Measurements from ENCODE around the gene RPS13.
A peak's percentile ranks its signal among the peaks of the same experiment; 100 is the strongest.
"Not testable (repeated sequence)": the region's sequence is repeated elsewhere in the genome, so short reads cannot be mapped to it uniquely, and the experiment has no call there.

RPS13 gene

GRCh38 chr11:17077520-17078401 is at the start of gene RPS13:
Gene RPS13, minus strand, starts transcription at chr11:17077667. Its CDS starts 26 bp downstream, at chr11:17077641.
- H3K4me3 ChIP-seq (ENCODE audit: low read depth, low read length), result peak within 1 kb of the TSS; percentile 99

GRCh38 chr11:17121981-17122380 is 44.5 kb upstream of the RPS13 start:
- no peak overlapping the region for H3K4me3 ChIP-seq (ENCODE audit: low read depth, low read length)

GRCh38 chr11:17117262-17117661 is 39.8 kb upstream of the RPS13 start:
- H3K4me3 ChIP-seq (ENCODE audit: low read depth, low read length), result no peak overlapping the region

- no peak overlapping the region for H3K4me3 ChIP-seq (ENCODE audit: low read depth, low read length)
Observed at GRCh38 chr11:17116117-17116516, 38.6 kb upstream of the RPS13 start.

- H3K4me3 ChIP-seq (ENCODE audit: low read depth, low read length), result not testable (repeated sequence)
Observed at GRCh38 chr11:17107745-17108144, 30.3 kb upstream of the RPS13 start.

- not testable (repeated sequence) for H3K4me3 ChIP-seq (ENCODE audit: low read depth, low read length)
Observed at GRCh38 chr11:17105404-17106040, 28.1 kb upstream of the RPS13 start.

- H3K4me3 ChIP-seq (ENCODE audit: low read depth, low read length), result no peak overlapping the region
Observed at GRCh38 chr11:17102462-17102861, 25.0 kb upstream of the RPS13 start.

GRCh38 chr11:17098658-17099057 is 21.2 kb upstream of the RPS13 start:
- no peak overlapping the region for H3K4me3 ChIP-seq (ENCODE audit: low read depth, low read length)

- no peak overlapping the region for H3K4me3 ChIP-seq (ENCODE audit: low read depth, low read length)
Observed at GRCh38 chr11:17098038-17098437, 20.6 kb upstream of the RPS13 start.

- H3K4me3 ChIP-seq (ENCODE audit: low read depth, low read length), result not testable (repeated sequence)
Observed at GRCh38 chr11:17085976-17086375, 8.5 kb upstream of the RPS13 start.

- peak overlapping the region; percentile 99 for H3K4me3 ChIP-seq (ENCODE audit: low read depth, low read length)
Observed at GRCh38 chr11:17077240-17077519, 287 bp downstream of the RPS13 start.

GRCh38 chr11:17076517-17077239 is 789 bp downstream of the RPS13 start:
- H3K4me3 ChIP-seq (ENCODE audit: low read depth, low read length), result peak overlapping the region; percentile 99

GRCh38 chr11:17075506-17075905 is 2.0 kb downstream of the RPS13 start:
- no peak overlapping the region for H3K4me3 ChIP-seq (ENCODE audit: low read depth, low read length)

- H3K4me3 ChIP-seq (ENCODE audit: low read depth, low read length), result no peak overlapping the region
Observed at GRCh38 chr11:17073370-17074027, 4.0 kb downstream of the RPS13 start.

- H3K4me3 ChIP-seq (ENCODE audit: low read depth, low read length), result no peak overlapping the region
Observed at GRCh38 chr11:17067417-17067816, 10.1 kb downstream of the RPS13 start.

- no peak overlapping the region for H3K4me3 ChIP-seq (ENCODE audit: low read depth, low read length)
Observed at GRCh38 chr11:17066691-17067090, 10.8 kb downstream of the RPS13 start.

GRCh38 chr11:17063171-17064002 is 14.1 kb downstream of the RPS13 start:
- no peak overlapping the region for H3K4me3 ChIP-seq (ENCODE audit: low read depth, low read length)

GRCh38 chr11:17051146-17051545 is 26.3 kb downstream of the RPS13 start:
- not testable (repeated sequence) for H3K4me3 ChIP-seq (ENCODE audit: low read depth, low read length)

GRCh38 chr11:17048491-17048890 is 29.0 kb downstream of the RPS13 start:
- H3K4me3 ChIP-seq (ENCODE audit: low read depth, low read length), result not testable (repeated sequence)

GRCh38 chr11:17046690-17047089 is 30.8 kb downstream of the RPS13 start:
- no peak overlapping the region for H3K4me3 ChIP-seq (ENCODE audit: low read depth, low read length)
